Measurements from ENCODE around the gene PEX11G. TPM values are rescaled to one million over a fixed set of nuclear protein-coding genes. Genes with fewer than 3 reads are reported as not detected.

PEX11G gene
- total and polyA plus RNA-seq, 2 of the 8 experiments (the other 6 are each of a cell fraction or from before 2014, with no cell fraction given), result 2.1 to 4.3 TPM

DNA sequence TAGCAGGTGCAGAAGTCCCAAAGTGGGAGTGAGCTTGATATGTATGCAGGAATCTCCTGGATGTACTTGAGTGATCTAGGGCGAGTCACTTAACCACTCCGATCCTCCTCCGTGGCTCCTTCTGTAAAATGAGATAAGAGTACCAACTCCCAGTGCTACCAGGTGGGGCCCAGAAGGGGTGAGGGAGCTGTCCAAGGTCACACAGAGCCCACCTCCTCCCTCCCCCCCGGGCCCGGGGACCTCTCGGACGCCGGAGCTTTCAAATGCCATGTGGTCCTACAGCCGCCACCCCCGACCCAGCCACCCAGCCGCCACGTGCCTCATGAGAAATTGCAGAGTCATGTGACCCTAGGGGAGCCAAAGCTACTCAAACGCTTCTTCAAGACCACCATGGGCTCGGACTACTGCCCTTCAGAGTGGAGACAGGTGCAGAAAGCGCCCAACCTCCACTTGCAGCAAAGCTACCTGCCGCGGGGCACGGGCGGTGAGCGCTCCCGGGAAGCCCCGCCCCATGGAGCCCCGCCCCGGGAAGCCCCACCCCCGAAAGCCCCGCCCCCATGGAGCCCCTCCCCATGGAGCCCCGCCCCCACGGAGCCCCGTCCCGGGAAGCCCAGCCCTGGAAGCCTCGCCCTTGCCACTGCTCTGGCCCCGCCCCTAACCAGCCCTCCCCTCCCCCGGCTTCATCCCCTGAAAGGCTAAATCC lies 17.0 kb upstream of the PEX11G start (continued):
- TF ChIP-seq, protein P1, sequence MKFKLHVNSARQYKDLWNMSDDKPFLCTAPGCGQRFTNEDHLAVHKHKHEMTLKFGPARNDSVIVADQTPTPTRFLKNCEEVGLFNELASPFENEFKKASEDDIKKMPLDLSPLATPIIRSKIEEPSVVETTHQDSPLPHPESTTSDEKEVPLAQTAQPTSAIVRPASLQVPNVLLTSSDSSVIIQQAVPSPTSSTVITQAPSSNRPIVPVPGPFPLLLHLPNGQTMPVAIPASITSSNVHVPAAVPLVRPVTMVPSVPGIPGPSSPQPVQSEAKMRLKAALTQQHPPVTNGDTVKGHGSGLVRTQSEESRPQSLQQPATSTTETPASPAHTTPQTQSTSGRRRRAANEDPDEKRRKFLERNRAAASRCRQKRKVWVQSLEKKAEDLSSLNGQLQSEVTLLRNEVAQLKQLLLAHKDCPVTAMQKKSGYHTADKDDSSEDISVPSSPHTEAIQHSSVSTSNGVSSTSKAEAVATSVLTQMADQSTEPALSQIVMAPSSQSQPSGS (IDR thresholded peaks at IDR 0.05; ENCODE audit: low read length), result no peak
- TF ChIP-seq BCL11A (IDR thresholded peaks at IDR 0.05; ENCODE audit: low read depth in 2 of 2, low read length in 2 of 2) (no peak), HDAC2 (IDR thresholded peaks at IDR 0.05; ENCODE audit: borderline replicate concordance in 1 of 2, low read depth in 2 of 2, low read length in 2 of 2) (peak in 1 of 2 experiments; percentile 81; a peak in 1 of 4 replicates), TAF1 (IDR thresholded peaks at IDR 0.05; ENCODE audit: low read depth, low read length) (0 out of 2 replicates have a peak, but pooled peaks have one; percentile 9), RXRA (IDR thresholded peaks at IDR 0.05; ENCODE audit: insufficient read depth, low read depth, low read length) (no peak), TBP (IDR thresholded peaks at IDR 0.05; ENCODE audit: low read depth, low read length) (0 out of 2 replicates have a peak, but pooled peaks have one; percentile 24)
